Prostate gland (tissue), 2 donors: ENCODE measurements around the gene PITPNC1. TPM values are rescaled to one million over a fixed set of nuclear protein-coding genes. Genes with fewer than 3 reads are reported as not detected.
A peak's percentile ranks its signal among the peaks of the same experiment; 100 is the strongest.

Source experiments
- DNase-seq: peaks from one replicate; pipeline ENCODE4 v3.0.0-alpha.2; 2019; ENCODE audit warnings: low spot score
- H3K27ac ChIP-seq, 2 donors: fragments of 200-600 bp; sonication (generic); 2 replicates each; pipeline ENCODE4 v1.5.1; 2017 to 2019
- H3K27me3 ChIP-seq: fragments of 200-600 bp; sonication (generic); replicated peaks from 2 replicates; pipeline ENCODE4 v1.5.1; 2019; ENCODE audit not compliant: insufficient read depth
- H3K36me3 ChIP-seq, 2 donors: fragments of 200-600 bp; sonication (generic); 1 replicate in 1 of 2; 2 replicates in 1 of 2; pipeline versions ENCODE4 v1.5.1 to v1.8.1; 2017 to 2019
- H3K4me1 ChIP-seq: fragments of 200-600 bp; sonication (generic); replicated peaks from 2 replicates; pipeline ENCODE4 v1.5.1; 2019
- H3K4me3 ChIP-seq, 2 donors: fragments of 200-600 bp; sonication (generic); 2 replicates each; pipeline ENCODE4 v1.5.1; 2017 to 2019
- H3K9me3 ChIP-seq: fragments of 200-600 bp; sonication (generic); 2 replicates; pipeline ENCODE4 v1.5.1; 2017
- CTCF ChIP-seq, 4 experiments: fragments of 200-600 bp in 2 of 4; fragments of 450-650 bp in 2 of 4; sonication (generic) in 2 of 4; IDR thresholded peaks; 1 replicate in 3 of 4; 2 replicates in 1 of 4; pipeline ENCODE4 v1.5.1; 2016 to 2019; ENCODE audit warnings: antibody characterized with exemption in 4 of 4, mild to moderate bottlenecking in 2 of 4, moderate library complexity in 2 of 4
- POLR2A ChIP-seq: fragments of 450-650 bp; IDR thresholded peaks from one replicate; pipeline ENCODE4 v1.6.1; 2016; ENCODE audit warnings: antibody characterized with exemption, mild to moderate bottlenecking
- POLR2AphosphoS5 ChIP-seq: sonication (generic); formaldehyde crosslinking; IDR thresholded peaks from one replicate; pipeline ENCODE4 v1.6.1; 2017; ENCODE audit warnings: antibody characterized with exemption
- WGBS: methylation state at CpG from one replicate; pipeline ENCODE4 v1.1.5; 2018; 5-methylcytosine and 5-hydroxymethylcytosine counted together
- intact Hi-C: fragments of 100-400 bp; cut with DNase I; formaldehyde crosslinking; loops from one replicate; pipeline ENCODE4 v1.14.2; 2022
- total RNA-seq, 2 donors: library from RNA; depleted of rRNA; stranded (reverse); fragments of >200 nt; gene quantifications; one replicate each; pipeline ENCODE4 v1.1.0, GENCODE V29; 2016

PITPNC1 gene
- total RNA-seq, 2 donors from 2014 or later: 10.1 to 12.9 TPM

GRCh38 chr17:67360880-67361279, 16.2 kb upstream of the PITPNC1 start:
- Histone ChIP-seq H3K27ac (no peak overlapping the region), H3K4me3 (no peak overlapping the region), H3K9me3 (no peaks in the 10 kb centered on the region), H3K27me3 (no peaks in the 10 kb centered on the region), H3K36me3 (no peaks in the 10 kb centered on the region), H3K4me1 (peaks cover 15% of the 10 kb centered on the region)
- no peak for TF ChIP-seq CTCF (IDR thresholded peaks at IDR 0.05)
- TF ChIP-seq POLR2A: no peak
- TF ChIP-seq POLR2AphosphoS5: no peak
- 50% methylated on average over 1 of the region's 1 CpG for WGBS
- no peak for DNase-seq
- intact Hi-C loops: no loop called here

GRCh38 chr17:67362173-67362572, 14.9 kb upstream of the PITPNC1 start:
- no peak overlapping the region for H3K27ac ChIP-seq
- WGBS: 96% methylated on average over 9 of the region's 9 CpGs
- no peaks in the 10 kb centered on the region for H3K27me3 ChIP-seq

GRCh38 chr17:67364847-67365737, 12.0 kb upstream of the PITPNC1 start:
- peak overlapping the region; percentile 77 to 80 for H3K27ac ChIP-seq
- DNase-seq: no peak
- no peaks in the 10 kb centered on the region for H3K9me3 ChIP-seq
- H3K4me3 ChIP-seq: peak overlapping the region; percentile 84 to 92
- no peaks in the 10 kb centered on the region for H3K27me3 ChIP-seq
- H3K4me1 ChIP-seq: peaks cover 15% of the 10 kb centered on the region
- intact Hi-C loops: no loop called here
- WGBS: 60% methylated on average over 26 of the region's 26 CpGs
- TF ChIP-seq POLR2AphosphoS5: no peak
- TF ChIP-seq CTCF (IDR thresholded peaks at IDR 0.05): no peak
- no peak for TF ChIP-seq POLR2A
- no peaks in the 10 kb centered on the region for H3K36me3 ChIP-seq

More at GRCh38 chr17:67362173-67362572, 14.9 kb upstream of the PITPNC1 start:
- H3K36me3 ChIP-seq: no peaks in the 10 kb centered on the region
- peaks cover 15% of the 10 kb centered on the region for H3K4me1 ChIP-seq
- intact Hi-C loops: no loop called here
- DNase-seq: no peak
- no peaks in the 10 kb centered on the region for H3K9me3 ChIP-seq
- TF ChIP-seq CTCF (IDR thresholded peaks at IDR 0.05): no peak
- no peak for TF ChIP-seq POLR2A
- TF ChIP-seq POLR2AphosphoS5: no peak
- no peak overlapping the region for H3K4me3 ChIP-seq

DNA sequence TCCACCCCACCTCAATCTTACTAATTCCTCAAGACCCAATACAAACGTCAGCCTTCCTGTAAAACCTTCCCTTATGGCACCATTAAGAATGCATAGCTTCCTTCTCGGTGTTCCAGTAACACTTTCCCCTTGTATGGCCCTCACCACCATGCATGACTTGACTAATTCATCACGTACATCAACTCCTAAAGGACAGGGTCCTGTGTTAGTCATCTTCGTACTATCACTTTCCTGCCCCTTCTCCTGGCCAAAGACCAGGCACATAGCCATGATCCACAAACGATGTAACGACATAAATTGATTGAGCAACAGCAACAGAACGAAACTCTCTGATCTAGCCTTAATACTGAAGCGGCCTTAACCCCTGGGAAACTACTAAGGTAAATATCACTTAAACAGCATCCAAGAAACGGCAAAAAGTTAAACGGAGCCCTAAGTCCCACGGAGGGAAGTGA, 11.3 kb upstream of the PITPNC1 start:
- peak overlapping the region; percentile 84 to 92 for H3K4me3 ChIP-seq
- no peak for DNase-seq
- H3K27me3 ChIP-seq: no peaks in the 10 kb centered on the region
- TF ChIP-seq POLR2AphosphoS5: no peak
- no peak for TF ChIP-seq CTCF (IDR thresholded peaks at IDR 0.05)
- TF ChIP-seq POLR2A: no peak
- 1% methylated on average over 11 of the region's 11 CpGs for WGBS
- intact Hi-C loops: no loop called here
- H3K4me1 ChIP-seq: peaks cover 15% of the 10 kb centered on the region
- no peaks in the 10 kb centered on the region for H3K9me3 ChIP-seq
- no peaks in the 10 kb centered on the region for H3K36me3 ChIP-seq
- peak overlapping the region; percentile 77 to 80 for H3K27ac ChIP-seq
